T-cell (primary cell): ENCODE data around the gene ABI1. TPM values are rescaled to one million over a fixed set of nuclear protein-coding genes. Genes with fewer than 3 reads are reported as not detected.
A peak's percentile ranks its signal among the peaks of the same experiment; 100 is the strongest.
"Not testable (repeated sequence)": the region's sequence is repeated elsewhere in the genome, so short reads cannot be mapped to it uniquely, and the experiment has no call there.

ENCODE experiments used
- ATAC-seq, 4 experiments: fragments of 200-7000 bp in 3 of 4; fragments of 150-1000 bp in 1 of 4; cut with Tn5 transposase; replicated peaks in 1 of 4; 1 replicate in 3 of 4; 2 replicates in 1 of 4; pipeline ENCODE4 v1.10.0; 2021; ENCODE audit warnings: moderate library complexity in 3 of 4, mild to moderate bottlenecking in 2 of 4, moderate number of reproducible peaks in 1 of 4
- CTCF ChIA-PET, 2 donors: fragments of 300-600 bp; sonication (Branson Sonifier 250); formaldehyde crosslinking; loops; one replicate each; lab custom pipeline; 2022; ENCODE audit warnings: antibody characterized with exemption in 2 of 2; lab: Charles Lee
- POLR2A ChIA-PET, 2 donors: fragments of 300-600 bp; sonication (Branson Sonifier 250); formaldehyde crosslinking; loops; one replicate each; lab custom pipeline; 2022; ENCODE audit warnings: antibody characterized with exemption in 2 of 2; lab: Charles Lee
- DNase-seq, 35 experiments: peaks; one replicate each; pipeline versions ENCODE4 v3.0.0 to v3.0.0-alpha.2; 2013 to 2023
- H3K27ac ChIP-seq: one replicate; pipeline ENCODE4 v1.5.1; 2013; ENCODE audit warnings: low read length
- H3K27me3 ChIP-seq, 2 experiments: replicated peaks in 1 of 2; 1 replicate in 1 of 2; 2 replicates in 1 of 2; pipeline versions ENCODE4 v1.6.1 to v1.7.0; 2013; ENCODE audit warnings: low read length in 1 of 2, mixed read lengths in 1 of 2; ENCODE audit not compliant: control insufficient read depth in 2 of 2, insufficient read depth in 2 of 2; ENCODE audit errors: extremely low read depth in 1 of 2
- H3K36me3 ChIP-seq, 2 donors: 1 replicate in 1 of 2; 2 replicates in 1 of 2; pipeline versions ENCODE4 v1.6.1 to v1.7.0; 2013; ENCODE audit warnings: low read length in 1 of 2; ENCODE audit not compliant: control insufficient read depth in 2 of 2, insufficient read depth in 1 of 2; ENCODE audit errors: extremely low read depth in 1 of 2
- H3K4me1 ChIP-seq, 2 experiments: 1 replicate in 1 of 2; 2 replicates in 1 of 2; pipeline versions ENCODE4 v1.6.1 to v1.7.0; 2013; ENCODE audit warnings: low read length in 2 of 2, mixed read lengths in 1 of 2; ENCODE audit not compliant: insufficient read depth in 2 of 2, control insufficient read depth in 1 of 2; ENCODE audit errors: extremely low read depth in 1 of 2
- H3K4me3 ChIP-seq, 2 donors: 1 replicate in 1 of 2; 2 replicates in 1 of 2; pipeline versions ENCODE4 v1.5.1 to v1.7.0; 2013; ENCODE audit warnings: mild to moderate bottlenecking in 2 of 2, low read length in 1 of 2, moderate library complexity in 1 of 2; ENCODE audit not compliant: control insufficient read depth in 1 of 2; ENCODE audit errors: extremely low read depth in 1 of 2
- H3K9me3 ChIP-seq: 2 replicates; pipeline ENCODE4 v1.7.0; 2013
- H3K27ac Mint-ChIP-seq, 2 donors: one replicate each; pipeline ENCODE4 v1.8.0; 2020 to 2021; ENCODE audit warnings: mild to moderate bottlenecking in 2 of 2, mixed read lengths in 2 of 2
- H3K27me3 Mint-ChIP-seq, 2 donors: one replicate each; pipeline ENCODE4 v1.8.0; 2021 to 2022; ENCODE audit warnings: mixed read lengths in 2 of 2
- H3K36me3 Mint-ChIP-seq: one replicate; pipeline ENCODE4 v1.8.0; 2021; ENCODE audit warnings: mixed read lengths
- H3K4me1 Mint-ChIP-seq, 3 donors: one replicate each; pipeline ENCODE4 v1.8.0; 2020 to 2022; ENCODE audit warnings: mixed read lengths in 3 of 3, mild to moderate bottlenecking in 1 of 3
- H3K4me3 Mint-ChIP-seq, 3 donors: one replicate each; pipeline ENCODE4 v1.8.0; 2020 to 2022; ENCODE audit warnings: mild to moderate bottlenecking in 3 of 3, mixed read lengths in 3 of 3, moderate library complexity in 3 of 3
- H3K9me3 Mint-ChIP-seq, 3 donors: one replicate each; pipeline ENCODE4 v1.8.0; 2020 to 2022; ENCODE audit warnings: mixed read lengths in 3 of 3
- WGBS: methylation state at CpG from one replicate; pipeline ENCODE4 v1.1.5; 2013; ENCODE audit warnings: missing lambda C conversion rate; ENCODE audit not compliant: insufficient coverage; 5-methylcytosine and 5-hydroxymethylcytosine counted together
- total RNA-seq, 35 experiments: library from RNA in 6 of 35; stranded (reverse) in 6 of 35; fragments of 120-200 nt in 1 of 35; gene quantifications; one replicate each; pipeline versions ENCODE4 v1.2.1 to v1.2.4 and lab custom pipeline; 2013 to 2026

Gene ABI1
- total RNA-seq (10 to 100 TPM; 51.9 to 78.8 (median 60.0) TPM), total RNA-seq (lab: John Stamatoyannopoulos, UW) (60.1 to 147 (median 128) reads per million in 29 experiments)
- total RNA-seq (2013), result 60.5 TPM

GRCh38 chr10:26860443-26861204 lies at the start of gene ABI1:
Gene ABI1, minus strand, starts transcription at chr10:26860958. Its CDS starts 95 bp downstream, at chr10:26860863.
- Mint-ChIP-seq H3K4me3 (peak within 1 kb of the TSS; percentile 96 to 98 (median 98)), H3K9me3 (no peaks in the 10 kb centered on the region), H3K27me3 (peaks cover 4 to 7% of the 10 kb centered on the region in 2 donors), H3K36me3 (peaks cover 2% of the 10 kb centered on the region), H3K4me1 (peaks cover 30 to 45% (median 43%) of the 10 kb centered on the region in 3 donors), H3K27ac (peak within 1 kb of the TSS; percentile 97 to 98)
- ATAC-seq (peak; percentile 91 to 94 (median 92)), DNase-seq (peak; percentile 90 to 99 (median 97))
- Histone ChIP-seq H3K36me3 (no peaks in the 10 kb centered on the region), H3K4me1 (peaks cover 22 to 25% of the 10 kb centered on the region in 2 experiments), H3K9me3 (no peaks in the 10 kb centered on the region), H3K27ac (peak within 1 kb of the TSS; percentile 82), H3K4me3 (peak within 1 kb of the TSS; percentile 94 to 96), H3K27me3 (peaks cover 0 to 12% of the 10 kb centered on the region in 2 experiments)
- ChIA-PET POLR2A (interaction anchor here in 1 of 2 donors (0.5 to 1.0 kb wide), 3 partner anchors 97 to 1678 kb away, joined by 3 read pairs; no protein-coding TSS in a partner anchor), CTCF (interaction anchor here (0.5 to 2.3 kb wide), 11 partner anchors 16 to 299 kb away, joined by 3 to 13 read pairs (median 6); partner anchors contain the start of gene YME1L1 (in 1 of the 2))
- WGBS, result 0% methylated on average over 38 of the region's 59 CpGs

- ChIA-PET POLR2A (interaction anchor here in 1 of 2 donors (0.6 kb wide), 1 partner anchor 314 kb away, joined by 3 read pairs; no protein-coding TSS in a partner anchor), CTCF (no interaction called here)
- Histone ChIP-seq H3K27me3 (no peaks in the 10 kb centered on the region), H3K4me3 (no peak overlapping the region), H3K36me3 (no peaks in the 10 kb centered on the region), H3K9me3 (no peaks in the 10 kb centered on the region), H3K27ac (no peak overlapping the region), H3K4me1 (no peaks in the 10 kb centered on the region)
- H3K36me3 Mint-ChIP-seq, result no peaks in the 10 kb centered on the region
- DNase-seq (no peak), ATAC-seq (no peak)
- H3K27me3 Mint-ChIP-seq, result no peaks in the 10 kb centered on the region
- no peak overlapping the region for H3K27ac Mint-ChIP-seq
- no peak overlapping the region for H3K4me3 Mint-ChIP-seq
- no peaks in the 10 kb centered on the region for H3K4me1 Mint-ChIP-seq
- no peaks in the 10 kb centered on the region for H3K9me3 Mint-ChIP-seq
- no CpG with 5 or more reads among the region's 2 CpGs for WGBS
Observed at GRCh38 chr10:26909753-26910152, 49.0 kb upstream of the ABI1 start.

GRCh38 chr10:26905253-26905781 lies 44.6 kb upstream of the ABI1 start:
- H3K27me3 Mint-ChIP-seq, H3K4me3 ChIP-seq, H3K4me1 ChIP-seq, H3K27ac Mint-ChIP-seq, H3K27ac ChIP-seq, POLR2A ChIA-PET, H3K4me3 Mint-ChIP-seq, H3K9me3 Mint-ChIP-seq, H3K27me3 ChIP-seq, H3K4me1 Mint-ChIP-seq, ATAC-seq, H3K36me3 Mint-ChIP-seq, H3K9me3 ChIP-seq, DNase-seq, H3K36me3 ChIP-seq: not testable (repeated sequence)
- CTCF ChIA-PET, result interaction anchor here in 1 of 2 donors (0.6 kb wide), 1 partner anchor 197 kb away, joined by 3 read pairs; no protein-coding TSS in a partner anchor
- WGBS, result 91% methylated on average over 25 of the region's 26 CpGs

GRCh38 chr10:26903431-26904217 lies 42.9 kb upstream of the ABI1 start:
- no peaks in the 10 kb centered on the region for H3K9me3 ChIP-seq
- no peaks in the 10 kb centered on the region for H3K4me1 ChIP-seq
- Mint-ChIP-seq H3K36me3 (no peaks in the 10 kb centered on the region), H3K4me3 (no peak overlapping the region), H3K27me3 (peaks cover 2 to 4% of the 10 kb centered on the region in 2 donors), H3K9me3 (no peaks in the 10 kb centered on the region), H3K27ac (no peak overlapping the region), H3K4me1 (no peaks in the 10 kb centered on the region)
- H3K27me3 ChIP-seq, result peaks cover 0 to 2% of the 10 kb centered on the region in 2 experiments
- no peak overlapping the region for H3K27ac ChIP-seq
- CTCF ChIA-PET, result no interaction called here
- ATAC-seq (no peak), DNase-seq (no peak)
- no peaks in the 10 kb centered on the region for H3K36me3 ChIP-seq
- POLR2A ChIA-PET, result no interaction called here
- no peak overlapping the region for H3K4me3 ChIP-seq
- 69% methylated on average over 4 of the region's 5 CpGs for WGBS

GRCh38 chr10:26892306-26892923 lies 31.7 kb upstream of the ABI1 start:
- 75% methylated on average over 4 of the region's 11 CpGs for WGBS
- H3K4me1 Mint-ChIP-seq, CTCF ChIA-PET, H3K27me3 ChIP-seq, POLR2A ChIA-PET, H3K27ac ChIP-seq, H3K36me3 Mint-ChIP-seq, H3K4me1 ChIP-seq, H3K4me3 Mint-ChIP-seq, H3K27ac Mint-ChIP-seq, H3K4me3 ChIP-seq, H3K9me3 Mint-ChIP-seq, H3K9me3 ChIP-seq, DNase-seq, H3K36me3 ChIP-seq: not testable (repeated sequence)
- peaks cover 11 to 13% of the 10 kb centered on the region in 2 donors for H3K27me3 Mint-ChIP-seq
- peak in 1 of 4 experiments; percentile 23 for ATAC-seq

- DNase-seq (peak in 24 of 35 experiments; percentile 4 to 50 (median 18)), ATAC-seq (no peak)
- no peak overlapping the region for H3K27ac Mint-ChIP-seq
- Histone ChIP-seq H3K36me3 (no peaks in the 10 kb centered on the region), H3K4me1 (no peaks in the 10 kb centered on the region), H3K27me3 (peaks cover 0 to 3% of the 10 kb centered on the region in 2 experiments), H3K4me3 (no peak overlapping the region), H3K27ac (no peak overlapping the region), H3K9me3 (no peaks in the 10 kb centered on the region)
- 83% methylated on average over 3 of the region's 5 CpGs for WGBS
- no peaks in the 10 kb centered on the region for H3K4me1 Mint-ChIP-seq
- H3K27me3 Mint-ChIP-seq, result peaks cover 5 to 7% of the 10 kb centered on the region in 2 donors
- no peaks in the 10 kb centered on the region for H3K36me3 Mint-ChIP-seq
- ChIA-PET CTCF (no interaction called here), POLR2A (no interaction called here)
- H3K4me3 Mint-ChIP-seq, result no peak overlapping the region
- H3K9me3 Mint-ChIP-seq, result peaks cover 0 to 3% (median 2%) of the 10 kb centered on the region in 3 donors
Observed at GRCh38 chr10:26890956-26891355, 30.2 kb upstream of the ABI1 start.
